DOHH2 (cell line): ENCODE results near the gene TPM3.

Experiments
- H3F3A ChIP-seq: fragments of 200-600 bp; sonication (generic), shearing (Covaris generic); 2 replicates; pipeline ENCODE4 v1.6.0; 2016; ENCODE audit warnings: antibody characterized with exemption, mild to moderate bottlenecking; ENCODE audit not compliant: control insufficient read depth, insufficient read depth
- H3K27ac ChIP-seq: fragments of 200-600 bp; sonication (generic); 2 replicates; pipeline ENCODE4 v1.5.1; 2014; ENCODE audit warnings: low read depth, mild to moderate bottlenecking, low read length, moderate library complexity
- H3K27me3 ChIP-seq: fragments of 200-600 bp; sonication (generic); 2 replicates; pipeline ENCODE4 v1.6.1; 2014; ENCODE audit warnings: mild to moderate bottlenecking, low read length, mixed read lengths; ENCODE audit not compliant: control insufficient read depth
- H3K36me3 ChIP-seq: fragments of 200-600 bp; sonication (generic); 2 replicates; pipeline ENCODE4 v1.6.1; 2014; ENCODE audit warnings: mild to moderate bottlenecking, low read length, moderate library complexity, mixed read lengths; ENCODE audit not compliant: control insufficient read depth
- H3K4me1 ChIP-seq: fragments of 200-600 bp; sonication (generic); 2 replicates; pipeline ENCODE4 v1.6.1; 2014; ENCODE audit warnings: mild to moderate bottlenecking, low read length, mixed read lengths; ENCODE audit not compliant: control insufficient read depth
- H3K4me2 ChIP-seq: fragments of 200-600 bp; sonication (generic); 2 replicates; pipeline ENCODE4 v1.6.0; 2014; ENCODE audit warnings: mild to moderate bottlenecking, low read length, moderate library complexity
- H3K4me3 ChIP-seq: fragments of 200-600 bp; sonication (generic); 2 replicates; pipeline ENCODE4 v1.5.1; 2014; ENCODE audit warnings: mild to moderate bottlenecking, low read length, mixed read lengths
- H3K79me2 ChIP-seq: fragments of 200-600 bp; sonication (generic); 2 replicates; pipeline ENCODE4 v1.6.1; 2014; ENCODE audit warnings: mild to moderate bottlenecking, low read length, mixed read lengths; ENCODE audit not compliant: control insufficient read depth
- H3K9me2 ChIP-seq: fragments of 200-600 bp; sonication (generic); replicated peaks from 2 replicates; pipeline ENCODE4 v1.6.1; 2014; ENCODE audit warnings: mild to moderate bottlenecking, low read length, mixed read lengths; ENCODE audit not compliant: control insufficient read depth
- H3K9me3 ChIP-seq: fragments of 200-600 bp; sonication (generic); 2 replicates; pipeline ENCODE4 v1.6.1; 2014; ENCODE audit warnings: antibody characterized with exemption, low read length, mixed read lengths; ENCODE audit not compliant: control insufficient read depth, insufficient read depth
- H4K20me1 ChIP-seq: fragments of 200-600 bp; sonication (generic); 2 replicates; pipeline ENCODE4 v1.6.0; 2014; ENCODE audit warnings: low read depth, mild to moderate bottlenecking, antibody characterized with exemption, low read length, moderate library complexity; ENCODE audit not compliant: control insufficient read depth, insufficient read depth
- EZH2phosphoT487 ChIP-seq: fragments of 200-600 bp; sonication (generic); IDR thresholded peaks from 2 replicates; pipeline ENCODE4 v1.6.1; 2017; ENCODE audit warnings: borderline replicate concordance, mild to moderate bottlenecking, antibody characterized with exemption, low read length, moderate library complexity, mixed read lengths
- TF ChIP-seq, protein P1 (sequence below): fragments of 200-600 bp; sonication (generic); IDR thresholded peaks from one replicate; pipeline ENCODE4 v1.5.1; 2014; ENCODE audit warnings: antibody characterized with exemption, mild to moderate bottlenecking, low read depth, low read length; ENCODE audit not compliant: poor library complexity, severe bottlenecking

The TPM3 gene

DNA sequence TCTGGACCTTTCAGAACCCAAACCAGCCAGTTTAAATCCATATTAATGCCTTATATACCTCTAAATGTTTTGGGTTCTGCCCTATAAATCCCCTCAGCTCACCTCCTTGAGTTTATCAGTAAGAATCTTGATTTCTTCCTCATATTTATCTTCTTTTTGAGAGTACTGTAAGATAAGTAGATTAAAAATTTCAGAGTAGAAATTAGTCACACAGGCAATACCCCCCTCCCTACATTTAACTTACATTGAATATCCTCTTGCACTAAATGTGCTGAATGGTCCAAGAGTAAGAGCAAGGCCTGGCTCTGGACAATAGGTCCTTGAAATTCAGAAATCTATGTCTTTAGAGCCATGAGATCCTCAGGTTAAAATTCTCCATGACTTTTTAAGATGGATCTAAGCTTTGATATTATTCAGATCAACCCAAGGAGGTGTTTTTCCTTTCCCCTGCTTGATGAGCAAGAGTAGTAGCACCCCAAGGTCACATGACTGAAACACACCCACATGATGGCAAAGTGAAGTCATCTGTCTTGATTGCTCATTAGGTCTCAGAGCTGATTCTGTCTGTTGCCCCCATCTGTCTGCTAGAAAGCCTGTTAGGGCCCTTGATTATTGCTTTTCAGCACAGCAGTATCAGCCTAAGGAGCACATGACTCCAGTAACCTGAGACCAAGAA is 21.2 kb downstream of the TPM3 start:
- peaks cover 3% of the 10 kb centered on the region; the same call in 1 of the 2 replicates for H4K20me1 ChIP-seq
- no peaks in the 10 kb centered on the region for H3K9me3 ChIP-seq
- no peak for TF ChIP-seq EZH2phosphoT487
- TF ChIP-seq, protein P1, sequence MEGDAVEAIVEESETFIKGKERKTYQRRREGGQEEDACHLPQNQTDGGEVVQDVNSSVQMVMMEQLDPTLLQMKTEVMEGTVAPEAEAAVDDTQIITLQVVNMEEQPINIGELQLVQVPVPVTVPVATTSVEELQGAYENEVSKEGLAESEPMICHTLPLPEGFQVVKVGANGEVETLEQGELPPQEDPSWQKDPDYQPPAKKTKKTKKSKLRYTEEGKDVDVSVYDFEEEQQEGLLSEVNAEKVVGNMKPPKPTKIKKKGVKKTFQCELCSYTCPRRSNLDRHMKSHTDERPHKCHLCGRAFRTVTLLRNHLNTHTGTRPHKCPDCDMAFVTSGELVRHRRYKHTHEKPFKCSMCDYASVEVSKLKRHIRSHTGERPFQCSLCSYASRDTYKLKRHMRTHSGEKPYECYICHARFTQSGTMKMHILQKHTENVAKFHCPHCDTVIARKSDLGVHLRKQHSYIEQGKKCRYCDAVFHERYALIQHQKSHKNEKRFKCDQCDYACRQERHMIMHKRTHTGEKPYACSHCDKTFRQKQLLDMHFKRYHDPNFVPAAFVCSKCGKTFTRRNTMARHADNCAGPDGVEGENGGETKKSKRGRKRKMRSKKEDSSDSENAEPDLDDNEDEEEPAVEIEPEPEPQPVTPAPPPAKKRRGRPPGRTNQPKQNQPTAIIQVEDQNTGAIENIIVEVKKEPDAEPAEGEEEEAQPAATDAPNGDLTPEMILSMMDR = no peak
- peaks cover 91% of the 10 kb centered on the region for H3K36me3 ChIP-seq
- H3K4me1 ChIP-seq = no peaks in the 10 kb centered on the region
- no peak overlapping the region for H3K27ac ChIP-seq
- H3K4me2 ChIP-seq = no peak overlapping the region
- no peaks in the 10 kb centered on the region for H3K27me3 ChIP-seq
- H3F3A ChIP-seq = no peaks in the 10 kb centered on the region
- H3K9me2 ChIP-seq = no peaks in the 10 kb centered on the region
- H3K4me3 ChIP-seq = no peak overlapping the region
- peaks cover 33% of the 10 kb centered on the region for H3K79me2 ChIP-seq

DNA sequence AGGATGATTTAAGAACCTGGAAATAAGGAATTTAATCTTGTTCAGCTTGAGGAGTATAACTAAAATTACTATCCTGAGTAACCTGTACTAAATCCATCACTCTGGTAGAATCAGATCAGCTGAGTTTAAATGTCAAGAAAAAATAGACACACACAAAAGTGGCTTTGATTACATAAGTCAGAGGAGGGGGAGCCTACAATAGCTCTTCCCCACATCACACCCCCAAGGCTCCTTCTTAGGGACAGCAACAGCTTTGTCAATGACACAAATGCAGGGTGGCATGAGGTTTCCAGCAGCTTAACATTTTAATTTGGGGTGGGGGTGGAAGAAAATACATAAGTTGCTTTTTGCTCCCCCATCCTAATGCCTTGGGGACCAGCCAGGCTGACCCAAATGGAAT is 24.4 kb downstream of the TPM3 start:
- no peak for TF ChIP-seq EZH2phosphoT487
- TF ChIP-seq, protein P1 = no peak
- Histone ChIP-seq H3K27me3 (no peaks in the 10 kb centered on the region), H3K4me3 (no peak overlapping the region), H3K36me3 (peaks cover 99% of the 10 kb centered on the region), H3K27ac (no peak overlapping the region), H3K79me2 (peaks cover 23% of the 10 kb centered on the region), H4K20me1 (no peaks in the 10 kb centered on the region), H3K4me2 (no peak overlapping the region), H3K4me1 (no peaks in the 10 kb centered on the region), H3F3A (no peaks in the 10 kb centered on the region), H3K9me3 (no peaks in the 10 kb centered on the region), H3K9me2 (no peaks in the 10 kb centered on the region)

DNA sequence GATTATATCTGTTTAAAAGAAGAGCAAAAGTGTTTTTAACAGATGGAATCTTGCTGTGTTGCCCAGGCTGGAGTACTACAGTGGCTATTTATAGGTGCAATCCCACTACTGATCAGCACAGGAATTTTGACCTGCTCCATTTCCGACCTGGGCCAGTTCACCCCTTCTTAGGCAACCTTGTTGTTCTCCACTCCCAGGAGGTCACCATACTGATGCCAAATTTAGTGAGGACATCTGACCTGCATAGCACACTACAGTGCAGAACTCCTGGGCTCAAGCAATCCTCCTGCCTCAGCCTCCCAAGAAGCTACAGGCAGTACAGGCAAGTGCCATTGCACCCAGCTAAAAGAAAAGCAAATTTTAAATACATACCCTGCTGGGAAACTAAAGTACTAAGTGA is 25.7 kb downstream of the TPM3 start:
- no peaks in the 10 kb centered on the region for H3K27me3 ChIP-seq
- no peak overlapping the region for H3K4me2 ChIP-seq
- H4K20me1 ChIP-seq = no peaks in the 10 kb centered on the region
- no peak overlapping the region for H3K4me3 ChIP-seq
- H3K4me1 ChIP-seq = no peaks in the 10 kb centered on the region
- TF ChIP-seq, protein P1 = no peak
- no peak for TF ChIP-seq EZH2phosphoT487
- H3K27ac ChIP-seq = no peak overlapping the region
- peaks cover 99% of the 10 kb centered on the region for H3K36me3 ChIP-seq
- H3K9me3 ChIP-seq = no peaks in the 10 kb centered on the region
- H3F3A ChIP-seq = no peaks in the 10 kb centered on the region
- no peaks in the 10 kb centered on the region for H3K9me2 ChIP-seq
- peaks cover 23% of the 10 kb centered on the region for H3K79me2 ChIP-seq
